GM11168 (cell line): ENCODE results near the gene PLEKHD1.

Experiments used
- in situ Hi-C: fragments of 300-500 bp; cut with MboI; formaldehyde crosslinking; loops from one replicate; pipeline ENCODE4 v1.12.0; 2022; ENCODE audit warnings: low sequenced_read_pairs; ENCODE audit not compliant: unreplicated experiment

Gene PLEKHD1

DNA sequence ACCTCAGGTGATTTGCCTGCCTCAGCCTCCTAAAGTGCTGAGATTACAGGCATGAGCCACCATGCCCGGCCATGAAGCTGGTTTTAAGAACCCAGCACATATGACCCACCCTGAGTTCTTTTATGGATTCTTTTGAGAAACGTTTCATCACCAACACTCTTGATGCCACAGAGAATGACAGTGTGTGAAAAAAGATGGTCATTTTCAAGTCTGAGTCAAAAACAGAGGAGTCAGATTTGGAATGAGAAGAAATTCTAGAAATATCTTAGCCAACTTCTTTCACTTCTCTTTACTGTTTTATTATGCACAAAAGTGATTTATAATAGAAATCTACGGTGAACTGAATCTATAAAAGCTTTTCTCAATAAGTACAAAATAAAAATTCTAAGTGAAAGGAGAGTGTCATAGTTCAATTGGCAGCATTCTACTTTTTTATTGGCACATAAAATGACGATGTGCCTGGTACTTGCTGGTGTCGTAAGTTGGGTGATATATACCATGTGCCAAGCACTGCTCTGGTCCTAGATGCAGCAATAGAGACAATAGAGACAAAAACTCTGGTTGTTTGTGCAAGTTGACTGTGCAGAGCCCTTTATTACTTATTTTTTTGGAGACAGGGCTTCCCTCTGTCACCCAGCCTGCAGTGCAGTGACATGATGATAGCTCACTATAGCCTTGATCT lies 56.3 kb downstream of the PLEKHD1 start:
- in situ Hi-C loops = no loop called here

DNA sequence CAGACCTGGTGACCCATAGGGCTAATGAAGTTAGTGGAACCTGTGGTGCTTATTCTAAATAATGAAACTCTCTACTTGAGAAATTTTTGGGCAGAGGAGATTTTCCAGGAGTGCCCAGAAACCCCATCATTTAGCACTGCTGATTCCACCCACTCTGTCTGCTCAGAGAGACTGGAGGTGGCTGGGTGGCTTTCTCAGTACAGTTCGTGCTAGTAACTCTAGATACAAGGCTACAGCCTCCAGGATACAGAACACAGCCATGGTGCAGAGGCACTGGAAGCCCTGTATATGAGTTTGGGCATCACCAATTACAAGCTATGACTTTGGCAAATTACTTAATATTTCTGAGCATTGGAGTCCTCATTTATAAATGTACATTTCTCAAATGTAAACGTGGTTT lies 57.8 kb downstream of the PLEKHD1 start:
- in situ Hi-C loops = no loop called here

GRCh38 chr14:69543341-69544115 lies 59.0 kb downstream of the PLEKHD1 start:
- in situ Hi-C loops = no loop called here

GRCh38 chr14:69547701-69548348 lies 63.3 kb downstream of the PLEKHD1 start:
- in situ Hi-C loops = no loop called here

DNA sequence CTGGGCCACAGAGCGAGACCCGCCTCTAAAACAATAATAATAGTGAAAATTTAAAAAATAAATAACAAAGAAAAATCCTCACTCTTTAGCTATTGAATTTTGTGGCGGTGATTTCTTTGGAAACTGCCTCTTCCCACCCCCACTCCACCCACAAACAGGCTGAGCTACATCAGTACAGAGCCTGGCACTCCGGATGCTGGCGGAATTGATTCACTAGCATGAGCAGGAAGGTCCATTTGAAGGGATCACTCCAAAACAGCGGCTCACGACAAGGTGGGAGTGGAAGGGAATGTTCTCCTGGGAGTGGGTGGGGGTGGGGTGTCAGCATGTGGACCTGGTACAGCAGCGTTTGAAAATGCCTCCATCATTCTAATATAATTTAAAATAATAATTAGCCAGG lies 64.0 kb downstream of the PLEKHD1 start:
- in situ Hi-C loops = no loop called here

DNA sequence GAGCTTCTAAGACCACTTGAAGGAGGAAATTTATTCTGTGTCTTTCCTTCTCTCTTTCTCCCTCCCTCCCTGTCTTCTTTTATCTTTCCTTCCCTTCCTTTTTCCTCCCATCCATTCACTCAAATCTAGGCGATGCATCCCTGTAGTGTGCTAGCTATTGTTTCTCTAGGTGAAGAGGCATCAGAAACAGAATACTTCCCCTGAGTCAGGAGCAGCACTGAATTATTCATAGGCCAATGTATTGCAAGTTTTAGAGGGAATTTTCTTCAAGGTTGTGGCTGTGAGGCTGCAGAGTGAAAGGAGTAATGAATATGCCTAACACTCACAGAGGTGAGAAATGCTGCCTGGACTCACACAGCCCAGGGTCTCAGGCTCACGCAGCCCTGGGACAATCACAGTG lies 67.0 kb downstream of the PLEKHD1 start:
- in situ Hi-C loops = loop anchor here (25.0 kb wide), 1 partner anchor 736 kb away; no protein-coding TSS in a partner anchor

DNA sequence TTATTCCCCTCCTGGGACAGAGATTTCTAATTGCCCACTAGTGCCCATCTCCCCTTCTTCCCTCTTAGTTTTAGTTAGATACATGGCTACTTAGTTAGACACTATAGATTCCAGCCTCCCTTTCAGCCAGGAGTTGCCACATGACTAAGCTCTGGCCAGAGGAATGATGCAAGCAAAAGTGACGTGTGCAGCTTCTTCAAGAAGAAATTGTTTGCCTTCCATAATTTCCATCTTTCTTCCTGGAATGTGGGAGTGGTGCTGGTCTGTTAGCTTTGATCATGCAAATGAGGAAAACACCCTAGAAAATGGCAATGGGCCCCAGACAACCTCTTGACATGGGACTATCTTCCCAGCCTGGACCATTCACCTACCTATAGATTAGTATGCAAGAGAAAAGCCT lies 68.7 kb downstream of the PLEKHD1 start:
- in situ Hi-C loops = loop anchor here (25.0 kb wide), 1 partner anchor 734 kb away; no protein-coding TSS in a partner anchor

DNA sequence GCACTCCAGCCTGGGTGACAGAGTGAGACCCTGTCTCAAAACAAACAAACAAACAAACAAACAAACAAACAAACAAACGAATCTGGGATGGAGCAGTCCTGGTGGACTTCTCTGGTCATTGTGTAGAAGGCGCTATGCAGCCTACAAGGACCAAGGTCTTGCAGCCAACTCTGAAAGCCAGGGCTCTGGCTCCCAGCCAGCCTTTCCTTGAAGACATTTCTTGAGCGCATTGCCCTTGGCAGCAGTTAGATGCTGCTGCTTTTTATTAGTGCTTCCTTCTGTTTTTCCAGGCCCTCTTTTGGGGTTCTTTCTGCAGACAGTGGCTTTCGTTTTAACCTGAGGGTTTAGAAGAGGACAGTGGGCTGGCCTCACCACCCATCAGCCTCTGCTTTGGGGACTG lies 70.0 kb downstream of the PLEKHD1 start:
- in situ Hi-C loops = loop anchor here (25.0 kb wide), 1 partner anchor 733 kb away; no protein-coding TSS in a partner anchor

- in situ Hi-C loops = loop anchor here (25.0 kb wide), 1 partner anchor 729 kb away; no protein-coding TSS in a partner anchor
Observed at GRCh38 chr14:69558774-69559173, 74.2 kb downstream of the PLEKHD1 start.

GRCh38 chr14:69559581-69560011 lies 75.1 kb downstream of the PLEKHD1 start:
- in situ Hi-C loops = loop anchor here (25.0 kb wide), 1 partner anchor 728 kb away; no protein-coding TSS in a partner anchor

DNA sequence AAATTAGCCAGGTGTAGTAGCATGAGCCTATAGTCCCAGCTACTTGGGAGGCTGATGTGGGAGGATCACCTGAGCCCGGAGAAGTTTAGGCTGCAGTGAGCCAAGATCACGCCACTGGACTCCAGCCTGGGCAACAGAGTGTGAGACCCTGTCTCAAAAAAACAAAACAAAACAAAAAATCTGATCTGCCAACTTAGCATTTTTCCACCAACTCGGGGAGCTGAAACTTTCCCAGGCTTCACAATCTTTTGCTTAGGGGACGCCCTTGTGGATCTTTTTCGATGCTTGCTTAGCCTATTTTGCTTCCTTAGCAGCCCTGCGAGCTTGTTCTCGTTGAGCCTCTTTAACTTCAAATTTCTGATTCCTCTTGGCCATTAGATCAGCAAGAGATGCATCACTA lies 76.3 kb downstream of the PLEKHD1 start:
- in situ Hi-C loops = loop anchor here (25.0 kb wide), 1 partner anchor 726 kb away; no protein-coding TSS in a partner anchor

DNA sequence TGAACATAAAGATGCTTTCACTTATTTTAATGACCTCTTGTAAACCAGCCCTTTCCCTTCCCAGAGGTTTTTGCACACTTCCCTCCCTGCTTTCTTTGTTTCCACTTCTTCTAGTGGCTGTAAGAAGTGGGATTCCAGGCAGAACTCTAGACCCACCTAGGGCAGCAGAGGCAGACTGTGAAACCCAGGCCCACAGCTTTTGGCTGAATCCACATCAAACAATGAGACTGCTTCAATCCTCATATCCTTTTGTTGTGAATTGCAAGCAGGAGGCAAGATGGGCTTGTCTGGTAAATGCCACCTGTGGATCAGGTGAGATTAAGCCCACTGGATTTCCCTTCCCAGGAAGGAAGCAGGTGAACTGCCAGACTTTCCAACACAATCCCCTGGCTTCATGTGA lies 77.4 kb downstream of the PLEKHD1 start:
- in situ Hi-C loops = loop anchor here (25.0 kb wide), 1 partner anchor 725 kb away; no protein-coding TSS in a partner anchor

DNA sequence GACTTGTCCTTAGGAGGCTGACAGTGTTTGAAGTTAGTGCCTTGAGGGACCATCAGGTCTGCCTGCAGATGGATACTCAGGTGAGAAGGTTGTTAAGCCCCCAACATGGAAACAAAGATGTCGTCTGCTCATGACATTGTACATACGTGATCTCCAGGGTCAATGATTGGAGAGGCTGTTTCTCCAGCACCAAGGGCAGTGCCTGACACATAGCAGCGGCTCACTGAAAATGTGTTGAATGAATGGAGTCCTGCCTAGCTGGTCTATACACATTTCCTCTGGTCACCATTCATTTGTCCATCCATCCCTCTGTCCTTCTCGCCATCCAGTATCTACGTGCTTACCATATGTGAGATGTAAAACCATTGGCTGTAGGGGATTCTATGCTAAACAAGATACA lies 83.0 kb downstream of the PLEKHD1 start:
- in situ Hi-C loops = loop anchor here (25.0 kb wide), 1 partner anchor 720 kb away; no protein-coding TSS in a partner anchor

DNA sequence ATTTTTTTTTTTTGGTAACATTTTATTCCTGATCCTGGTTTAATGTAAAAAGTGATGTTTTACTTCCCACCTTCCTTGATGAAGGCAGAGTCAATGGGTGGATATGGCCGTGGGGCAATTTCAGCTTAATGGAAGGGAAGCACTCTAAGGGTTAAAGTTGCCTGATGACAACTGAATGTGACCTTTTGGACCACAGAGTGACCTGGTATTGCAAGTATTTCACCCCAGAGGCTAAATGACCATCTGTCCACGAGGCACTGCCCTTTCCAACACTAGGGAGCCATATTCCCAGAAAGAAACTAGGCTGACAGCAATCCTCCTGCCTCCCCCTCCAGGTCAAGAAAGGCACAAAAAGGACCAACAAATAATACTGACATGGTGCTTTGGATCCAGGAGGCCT lies 85.3 kb downstream of the PLEKHD1 start:
- in situ Hi-C loops = loop anchor here (25.0 kb wide), 1 partner anchor 717 kb away; no protein-coding TSS in a partner anchor

GRCh38 chr14:69570836-69571330 lies 86.4 kb downstream of the PLEKHD1 start:
- in situ Hi-C loops = loop anchor here (25.0 kb wide), 1 partner anchor 716 kb away; no protein-coding TSS in a partner anchor

GRCh38 chr14:69571449-69572029 lies 87.0 kb downstream of the PLEKHD1 start:
- in situ Hi-C loops = loop anchor here (25.0 kb wide), 1 partner anchor 716 kb away; no protein-coding TSS in a partner anchor

GRCh38 chr14:69572030-69572840 lies 87.7 kb downstream of the PLEKHD1 start:
- in situ Hi-C loops = loop anchor here (25.0 kb wide), 1 partner anchor 715 kb away; no protein-coding TSS in a partner anchor

DNA sequence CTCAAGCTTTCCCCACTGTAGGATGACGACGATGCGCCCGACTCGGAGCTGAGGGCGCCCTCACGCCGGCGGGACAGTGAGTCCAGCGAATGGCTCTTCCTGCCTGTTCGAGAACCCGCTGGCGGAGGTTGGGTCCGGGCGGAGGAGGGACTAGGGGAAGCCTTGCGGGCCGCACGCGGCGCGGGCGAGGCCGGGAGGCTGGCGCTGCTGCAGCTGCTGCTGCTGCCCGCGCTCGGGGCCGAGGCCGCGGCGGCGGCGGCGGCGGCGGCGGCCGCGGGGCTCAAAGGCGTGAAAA lies 88.3 kb downstream of the PLEKHD1 start:
- in situ Hi-C loops = loop anchor here (25.0 kb wide), 1 partner anchor 715 kb away; no protein-coding TSS in a partner anchor

GRCh38 chr14:69573205-69573830 lies 88.8 kb downstream of the PLEKHD1 start:
- in situ Hi-C loops = loop anchor here (25.0 kb wide), 1 partner anchor 714 kb away; no protein-coding TSS in a partner anchor
